HG03460 (cell line): ENCODE data around the gene GOLGA6A.
"Not testable (repeated sequence)": the region's sequence is repeated elsewhere in the genome, so short reads cannot be mapped to it uniquely, and the experiment has no call there.

Experiments used
- ATAC-seq: cut with Tn5 transposase; IDR thresholded peaks from one replicate; pipeline ENCODE4 v1.9.1; 2021; ENCODE audit not compliant: unreplicated experiment

GOLGA6A gene

GRCh38 chr15:74055804-74056203 lies 26.5 kb downstream of the GOLGA6A start:
- no peak for ATAC-seq

DNA sequence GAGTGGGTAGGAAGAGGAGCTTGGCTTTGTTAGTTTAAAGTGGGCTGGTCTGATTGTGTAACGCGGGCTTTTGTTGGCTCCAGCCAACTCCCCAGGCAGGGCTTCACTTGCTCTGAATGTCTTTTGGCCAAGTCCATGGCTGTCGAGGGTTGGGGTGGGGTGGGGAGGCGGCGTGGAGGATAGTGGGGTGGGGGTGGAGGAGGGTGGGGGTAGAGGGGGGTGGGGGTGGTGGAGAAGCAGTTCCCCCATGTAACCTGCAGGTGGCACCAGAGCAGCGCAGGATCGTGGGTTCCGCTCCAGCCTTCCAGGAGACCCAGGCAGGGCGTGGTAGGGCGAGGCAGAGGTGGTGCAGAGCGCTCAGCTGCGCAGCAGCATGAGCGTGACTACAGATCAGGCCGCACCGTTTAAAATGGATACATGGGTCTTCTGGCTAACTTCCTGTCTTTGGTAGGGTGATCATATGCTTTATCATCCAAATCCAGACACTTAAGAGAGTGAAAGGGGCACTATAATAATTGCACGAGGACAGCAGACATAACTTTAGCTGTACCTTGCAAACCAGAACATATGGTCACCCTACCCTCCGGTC lies 28.3 kb downstream of the GOLGA6A start:
- no peak for ATAC-seq

- no peak for ATAC-seq
Observed at GRCh38 chr15:74053517-74053916, 28.8 kb downstream of the GOLGA6A start.

GRCh38 chr15:74052271-74053260 lies 29.8 kb downstream of the GOLGA6A start:
- not testable (repeated sequence) for ATAC-seq

DNA sequence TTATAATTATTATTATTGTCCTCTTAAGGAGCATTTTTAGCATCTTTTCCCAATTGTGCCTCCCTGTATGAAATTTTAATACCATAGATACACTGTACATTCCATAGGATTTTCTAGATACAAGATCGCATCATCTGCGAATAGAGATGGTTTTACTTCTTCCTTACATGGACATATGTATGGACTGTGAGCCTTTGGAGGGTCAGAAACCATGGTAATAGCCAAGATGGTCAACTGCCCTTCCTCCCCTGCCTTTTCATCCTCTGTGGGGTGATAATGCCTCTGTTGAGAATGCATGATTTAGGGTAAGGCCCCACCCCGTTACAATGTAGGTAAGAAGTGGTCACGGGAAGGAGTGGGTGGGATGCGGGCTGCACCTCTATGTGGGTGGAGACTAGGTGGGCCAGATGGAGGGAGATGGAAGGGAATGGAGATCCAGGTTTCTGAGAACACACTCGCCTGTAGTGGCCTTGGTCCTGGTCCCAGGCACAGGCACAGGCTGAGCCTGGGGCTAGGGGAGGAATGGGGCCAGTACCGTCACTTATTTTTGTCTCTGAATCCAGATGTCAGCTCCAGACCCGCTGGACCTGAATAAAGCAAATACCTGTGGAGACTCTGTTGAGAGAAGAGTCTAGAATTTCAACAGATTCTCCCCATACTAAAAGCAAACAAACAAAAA lies 31.7 kb downstream of the GOLGA6A start:
- no peak for ATAC-seq

DNA sequence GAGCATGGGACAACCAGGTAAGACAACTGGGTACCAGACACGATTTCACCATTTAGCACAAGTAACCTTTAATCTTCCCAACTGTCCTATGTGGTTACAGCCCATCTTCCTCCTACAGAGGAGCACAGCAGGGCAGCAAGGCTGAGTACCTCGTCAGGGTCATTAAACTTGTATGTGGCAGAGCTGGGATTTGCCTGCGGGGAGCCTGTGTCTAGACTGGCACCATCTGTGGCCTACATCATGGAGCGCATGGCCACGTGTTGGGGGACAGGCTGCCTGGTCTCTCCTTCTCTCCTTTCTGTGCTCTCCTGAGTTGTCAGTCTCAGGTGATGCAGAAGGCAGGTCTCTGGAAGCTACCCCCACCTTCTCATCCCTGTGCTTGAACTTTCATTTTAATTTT lies 32.2 kb downstream of the GOLGA6A start:
- ATAC-seq: no peak

- no peak for ATAC-seq
Observed at GRCh38 chr15:74046275-74046674, 36.1 kb downstream of the GOLGA6A start.

- ATAC-seq: no peak
Observed at GRCh38 chr15:74045636-74046274, 36.6 kb downstream of the GOLGA6A start.

DNA sequence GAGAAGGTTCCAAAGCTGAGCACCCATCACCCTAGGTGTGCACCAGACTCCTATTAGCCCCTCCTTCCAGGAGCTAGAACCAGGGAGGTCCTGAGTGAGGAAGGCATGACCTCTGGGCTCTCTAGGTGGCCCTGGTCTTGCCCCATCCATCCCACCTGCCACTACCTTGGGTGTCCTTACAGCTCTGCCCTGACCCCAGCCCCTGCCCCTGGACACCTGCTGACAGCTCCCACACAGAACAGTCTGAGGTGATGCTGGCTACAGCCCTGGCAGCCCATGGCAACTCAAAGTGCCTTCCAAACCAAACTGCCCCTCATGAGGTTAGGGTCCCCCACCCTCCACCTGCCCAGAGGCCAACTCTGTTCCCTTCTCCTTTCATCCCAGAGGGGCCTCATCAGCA lies 37.2 kb downstream of the GOLGA6A start:
- no peak for ATAC-seq

DNA sequence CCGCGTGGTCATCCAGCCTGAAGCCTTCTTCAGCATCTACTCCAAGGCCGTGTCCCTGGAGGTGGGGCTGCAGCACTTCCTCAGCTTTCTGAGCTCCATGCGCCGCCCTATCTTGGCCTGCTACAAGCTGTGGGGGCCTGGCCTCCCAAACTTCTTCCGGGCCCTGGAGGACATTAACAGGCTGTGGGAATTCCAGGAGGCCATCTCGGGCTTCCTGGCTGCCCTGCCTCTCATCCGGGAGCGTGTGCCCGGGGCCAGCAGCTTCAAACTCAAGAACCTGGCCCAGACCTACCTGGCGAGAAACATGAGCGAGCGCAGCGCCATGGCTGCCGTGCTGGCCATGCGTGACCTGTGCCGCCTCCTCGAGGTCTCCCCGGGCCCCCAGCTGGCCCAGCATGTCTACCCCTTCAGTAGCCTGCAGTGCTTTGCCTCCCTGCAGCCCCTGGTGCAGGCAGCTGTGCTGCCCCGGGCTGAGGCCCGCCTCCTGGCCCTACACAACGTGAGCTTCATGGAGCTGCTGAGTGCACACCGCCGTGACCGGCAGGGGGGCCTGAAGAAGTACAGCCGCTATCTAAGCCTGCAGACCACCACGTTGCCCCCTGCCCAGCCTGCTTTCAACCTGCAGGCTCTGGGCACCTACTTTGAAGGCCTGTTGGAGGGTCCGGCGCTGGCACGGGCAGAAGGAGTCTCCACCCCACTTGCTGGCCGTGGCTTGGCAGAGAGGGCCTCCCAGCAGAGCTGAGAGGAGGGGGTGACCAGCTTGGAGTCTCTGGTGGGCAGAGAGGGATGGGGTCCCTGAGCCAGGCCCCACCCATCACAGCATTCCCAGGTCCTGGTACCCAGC lies 37.9 kb downstream of the GOLGA6A start:
- no peak for ATAC-seq

DNA sequence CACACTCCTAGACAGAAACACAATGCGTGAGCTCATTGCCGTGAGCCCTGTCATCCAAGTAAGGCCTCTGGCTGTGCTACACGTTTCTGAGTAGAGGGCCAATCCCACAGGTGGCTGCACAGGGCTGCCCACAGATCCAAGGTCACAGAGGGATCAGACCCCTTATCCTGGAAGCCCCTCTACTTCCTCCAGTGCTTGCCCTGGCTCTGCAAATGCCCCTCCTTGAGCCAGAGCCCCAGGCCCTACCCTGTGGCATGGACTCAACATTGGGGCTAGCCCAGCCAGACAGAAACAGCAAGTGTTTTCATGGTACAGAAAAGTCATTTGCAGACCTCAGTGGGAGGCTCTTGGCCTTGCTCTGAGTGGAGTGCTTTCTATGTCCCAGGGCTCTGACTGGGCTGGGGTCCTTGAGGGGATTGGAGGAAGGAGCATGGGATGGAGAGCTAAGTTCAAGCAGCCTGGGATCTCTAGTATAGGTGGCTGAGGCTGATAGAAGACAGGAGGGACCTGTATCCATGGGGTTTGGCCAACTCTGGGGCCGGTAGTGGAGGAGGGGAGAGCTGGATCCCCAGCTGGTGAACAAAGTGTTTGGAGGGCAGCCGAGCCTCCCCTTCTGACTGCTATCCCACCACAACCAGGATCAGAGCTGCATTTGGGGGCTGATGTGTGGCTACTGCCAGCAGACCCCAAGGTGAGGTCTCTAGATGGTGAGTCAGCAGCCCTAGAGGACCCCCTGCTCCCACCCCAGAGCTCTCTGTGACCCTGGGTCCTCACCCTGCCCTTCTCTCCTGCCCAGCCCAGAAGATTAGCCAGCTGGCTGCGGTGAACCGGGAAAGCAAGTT lies 38.7 kb downstream of the GOLGA6A start:
- ATAC-seq: no peak

GRCh38 chr15:74042603-74043424 lies 39.5 kb downstream of the GOLGA6A start:
- ATAC-seq: no peak

DNA sequence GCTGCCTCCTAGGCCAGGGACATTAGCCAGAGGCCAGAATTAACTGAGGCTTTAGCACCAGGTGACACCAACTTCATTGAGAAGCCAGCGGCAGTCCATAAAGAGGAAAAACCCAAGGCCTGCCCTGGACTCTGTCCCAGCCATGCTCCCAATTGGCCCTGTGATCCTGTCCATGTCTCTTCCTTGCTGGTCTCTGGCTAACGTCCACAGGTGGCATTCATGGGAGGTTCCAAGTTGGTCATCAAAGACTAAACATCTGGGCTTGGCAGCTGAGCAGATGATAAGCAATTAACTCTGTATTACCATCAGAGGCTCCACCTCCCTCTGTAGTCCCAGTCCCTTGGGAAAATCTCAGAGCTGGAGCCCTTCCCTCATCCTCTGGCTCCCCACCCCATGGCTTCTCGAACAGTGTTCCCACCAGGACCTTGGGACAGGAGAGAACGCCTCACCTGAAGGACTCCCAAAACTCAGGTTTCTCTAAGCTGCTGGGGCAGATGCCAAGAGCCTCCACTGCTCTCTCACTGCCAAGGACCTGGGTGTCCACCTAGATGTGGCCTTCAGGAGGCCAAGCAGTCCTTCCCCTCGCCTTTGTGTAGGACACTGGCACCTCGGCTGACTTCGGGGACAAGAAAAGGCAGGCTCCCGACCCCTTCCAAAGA lies 40.4 kb downstream of the GOLGA6A start:
- no peak for ATAC-seq

DNA sequence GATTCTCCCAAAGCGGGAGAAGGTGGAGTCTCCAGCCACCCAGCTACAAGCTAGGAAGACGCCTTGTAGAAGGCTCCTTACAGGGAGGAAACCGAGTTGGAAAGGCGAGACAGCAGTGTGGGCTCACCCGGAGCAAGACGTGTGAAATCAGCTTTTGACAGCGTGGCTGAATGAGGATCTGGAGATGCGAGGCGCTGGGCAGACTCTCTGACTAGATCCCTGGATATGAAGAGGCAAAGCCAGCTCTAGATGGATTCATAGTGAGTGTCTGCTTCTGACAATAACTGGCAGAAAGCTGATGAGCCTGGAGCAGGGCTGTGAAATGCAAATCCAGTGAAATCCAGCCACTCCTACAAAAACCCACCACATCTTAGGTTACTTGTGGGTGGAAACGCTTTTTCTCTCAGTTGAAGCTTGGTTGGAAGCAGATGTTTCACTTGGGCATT lies 41.0 kb downstream of the GOLGA6A start:
- ATAC-seq: no peak

GRCh38 chr15:74040109-74040850 lies 42.1 kb downstream of the GOLGA6A start:
- no peak for ATAC-seq

DNA sequence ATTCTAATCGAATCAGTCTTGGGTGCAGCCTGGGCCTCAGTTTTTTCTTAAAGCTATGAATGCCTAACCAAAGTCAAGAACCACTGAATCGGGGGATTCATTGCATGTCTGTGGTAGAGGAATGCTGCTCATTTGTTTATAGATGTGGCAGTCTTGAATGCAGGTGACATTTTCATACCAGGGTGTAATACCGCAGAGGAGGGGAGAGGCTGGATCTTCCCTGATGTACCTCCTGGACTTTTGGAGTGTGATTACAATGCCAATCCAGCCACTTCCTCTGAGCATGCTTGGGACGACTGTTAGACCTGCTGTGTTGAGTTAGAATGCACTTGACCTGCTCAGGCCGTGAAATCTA lies 42.7 kb downstream of the GOLGA6A start:
- ATAC-seq: no peak
